Loucy (cell line): ENCODE data around the gene TPSB2.

ENCODE experiments used
- EZH2phosphoT487 ChIP-seq: fragments of 200-600 bp; IDR thresholded peaks from 2 replicates; pipeline ENCODE4 v1.6.1; 2018; ENCODE audit warnings: antibody characterized with exemption, mild to moderate bottlenecking, moderate library complexity, borderline replicate concordance
- TF ChIP-seq, protein P1 (sequence below): fragments of 200-600 bp; sonication (generic); conservative IDR thresholded peaks from 2 replicates; pipeline ENCODE4 v1.5.1; 2014; ENCODE audit warnings: mild to moderate bottlenecking, antibody characterized with exemption, low read length

DNA sequence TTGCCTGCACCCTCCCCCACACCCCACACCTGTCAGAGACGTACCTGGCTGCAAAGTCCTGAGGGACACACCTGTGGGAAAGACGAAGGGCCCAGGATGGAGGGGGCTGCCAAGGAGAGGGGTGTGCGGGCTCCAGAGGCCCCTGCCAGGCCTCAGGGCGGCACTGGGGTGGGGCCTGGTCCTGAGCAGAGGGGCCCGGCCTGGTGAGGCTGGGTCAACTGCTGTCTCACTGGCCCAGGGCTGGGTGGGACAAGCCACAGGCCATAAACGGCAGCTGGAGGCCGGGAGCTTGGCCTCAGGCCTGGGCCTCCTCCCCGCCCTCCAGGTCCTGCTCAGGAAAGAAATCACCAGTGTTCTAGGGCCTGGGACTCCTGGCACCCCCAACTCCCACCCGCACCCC lies 5.4 kb downstream of the TPSB2 start:
- no peak for TF ChIP-seq EZH2phosphoT487
- TF ChIP-seq, protein P1, sequence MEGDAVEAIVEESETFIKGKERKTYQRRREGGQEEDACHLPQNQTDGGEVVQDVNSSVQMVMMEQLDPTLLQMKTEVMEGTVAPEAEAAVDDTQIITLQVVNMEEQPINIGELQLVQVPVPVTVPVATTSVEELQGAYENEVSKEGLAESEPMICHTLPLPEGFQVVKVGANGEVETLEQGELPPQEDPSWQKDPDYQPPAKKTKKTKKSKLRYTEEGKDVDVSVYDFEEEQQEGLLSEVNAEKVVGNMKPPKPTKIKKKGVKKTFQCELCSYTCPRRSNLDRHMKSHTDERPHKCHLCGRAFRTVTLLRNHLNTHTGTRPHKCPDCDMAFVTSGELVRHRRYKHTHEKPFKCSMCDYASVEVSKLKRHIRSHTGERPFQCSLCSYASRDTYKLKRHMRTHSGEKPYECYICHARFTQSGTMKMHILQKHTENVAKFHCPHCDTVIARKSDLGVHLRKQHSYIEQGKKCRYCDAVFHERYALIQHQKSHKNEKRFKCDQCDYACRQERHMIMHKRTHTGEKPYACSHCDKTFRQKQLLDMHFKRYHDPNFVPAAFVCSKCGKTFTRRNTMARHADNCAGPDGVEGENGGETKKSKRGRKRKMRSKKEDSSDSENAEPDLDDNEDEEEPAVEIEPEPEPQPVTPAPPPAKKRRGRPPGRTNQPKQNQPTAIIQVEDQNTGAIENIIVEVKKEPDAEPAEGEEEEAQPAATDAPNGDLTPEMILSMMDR, result no peak
